Umbilical cord (tissue), 2 donors: ENCODE data around the gene FAM167B. TPM values are rescaled to one million over a fixed set of nuclear protein-coding genes. Genes with fewer than 3 reads are reported as not detected.
A peak's percentile ranks its signal among the peaks of the same experiment; 100 is the strongest.

Experiments
- DNase-seq: peaks from one replicate; pipeline ENCODE4 v3.0.0-alpha.2; 2015; ENCODE audit warnings: low spot score
- total RNA-seq: library from RNA; depleted of rRNA; stranded (reverse); fragments of >200 nt; gene quantifications from one replicate; pipeline ENCODE4 v1.2.3, GENCODE V29; 2014; ENCODE audit warnings: low replicate concordance; ENCODE audit not compliant: insufficient read depth

Gene FAM167B
- total RNA-seq, 1 donor from 2014 or later = not detected

DNA sequence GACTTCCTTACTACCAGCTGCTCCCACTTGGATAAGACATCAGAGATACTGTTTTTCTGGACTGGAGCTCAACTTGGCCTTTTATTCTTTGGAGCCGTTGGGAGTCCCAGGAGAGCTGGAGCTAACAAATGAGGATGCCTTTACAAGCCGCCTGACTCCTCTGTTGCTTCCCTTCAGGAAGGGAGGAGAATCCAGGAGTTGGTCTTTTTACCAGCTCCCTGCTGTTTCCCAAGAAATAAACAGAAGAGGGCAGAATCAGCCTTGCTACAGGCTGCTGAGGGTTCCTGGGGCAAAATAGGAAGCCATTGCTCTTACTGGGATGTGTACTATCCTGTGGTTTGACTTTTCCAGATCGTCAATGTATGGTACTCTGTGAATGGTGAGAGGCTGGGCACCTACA is 23.3 kb upstream of the FAM167B start:
- no peak for DNase-seq

DNA sequence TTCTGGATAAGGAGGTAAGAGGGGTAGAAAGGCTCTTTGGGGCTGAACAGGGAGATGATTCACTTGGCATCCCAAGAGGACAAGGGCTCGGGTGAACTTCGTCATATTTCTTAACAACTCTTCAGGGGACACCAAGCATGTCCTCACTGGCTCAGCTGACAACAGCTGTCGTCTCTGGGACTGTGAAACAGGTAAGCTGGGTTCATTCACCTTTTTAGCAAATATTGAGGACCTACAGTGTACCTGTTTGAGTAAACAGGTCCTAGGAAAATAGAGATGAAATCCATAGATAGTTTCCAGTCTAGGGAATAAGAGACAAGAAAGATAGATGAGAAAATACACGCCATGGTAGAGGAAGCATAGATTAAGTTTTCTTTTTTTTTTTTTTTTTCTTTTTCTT is 22.7 kb upstream of the FAM167B start:
- no peak for DNase-seq

DNA sequence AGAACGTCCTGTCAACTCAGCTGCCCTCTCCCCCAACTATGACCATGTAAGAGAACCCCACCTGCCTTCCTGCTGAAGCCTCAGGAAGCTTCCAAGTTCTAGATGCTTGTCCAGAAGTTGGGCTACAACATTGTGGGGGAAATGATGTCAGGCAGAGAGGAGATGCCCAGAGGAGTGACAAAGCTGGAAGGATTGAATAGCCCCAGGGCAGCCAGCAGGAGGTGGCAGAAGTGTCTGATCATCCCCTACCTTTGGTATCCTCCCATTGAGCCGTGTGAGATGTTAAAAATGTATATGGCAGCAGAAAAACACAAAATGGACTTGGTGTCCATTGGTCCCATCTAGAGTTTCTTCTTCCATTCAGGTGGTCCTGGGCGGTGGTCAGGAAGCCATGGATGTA is 18.3 kb upstream of the FAM167B start:
- no peak for DNase-seq

DNA sequence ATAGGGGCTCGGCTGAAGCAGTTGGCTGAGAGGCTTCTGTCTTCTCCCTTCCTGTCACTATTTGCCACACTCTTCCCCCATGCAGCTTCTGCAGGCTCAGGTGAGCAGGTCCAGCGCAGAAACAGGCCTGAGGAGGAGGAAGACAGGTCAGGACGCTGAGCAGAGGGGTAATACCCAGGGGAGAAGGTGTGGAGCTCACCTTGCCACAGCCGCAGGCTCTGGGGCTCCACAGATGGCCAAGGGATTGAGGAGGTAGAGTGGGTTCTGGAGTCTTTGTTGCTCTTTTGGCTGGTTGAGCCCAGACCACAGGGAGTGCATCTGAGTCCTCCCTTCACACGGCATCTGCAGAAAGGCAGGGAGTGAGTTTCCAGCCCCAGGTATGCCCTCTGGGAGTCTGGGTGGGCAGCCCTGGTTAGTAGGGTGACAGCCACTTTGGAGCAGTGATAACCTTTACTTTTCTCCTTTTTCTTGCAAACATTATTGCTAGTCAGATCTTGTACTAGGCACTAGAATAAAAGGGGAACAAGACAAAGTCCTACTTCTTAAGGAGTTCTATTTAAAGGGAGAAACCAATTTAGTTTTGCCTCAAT is 15.1 kb upstream of the FAM167B start:
- DNase-seq = no peak

- DNase-seq = no peak
These were observed 14.3 kb upstream of the FAM167B start for GRCh38 chr1:32232558-32233304.

- DNase-seq = no peak
These were observed 12.2 kb upstream of the FAM167B start for GRCh38 chr1:32234792-32235191.

- DNase-seq = no peak
These were observed 7.7 kb upstream of the FAM167B start for GRCh38 chr1:32239337-32239736.

DNA sequence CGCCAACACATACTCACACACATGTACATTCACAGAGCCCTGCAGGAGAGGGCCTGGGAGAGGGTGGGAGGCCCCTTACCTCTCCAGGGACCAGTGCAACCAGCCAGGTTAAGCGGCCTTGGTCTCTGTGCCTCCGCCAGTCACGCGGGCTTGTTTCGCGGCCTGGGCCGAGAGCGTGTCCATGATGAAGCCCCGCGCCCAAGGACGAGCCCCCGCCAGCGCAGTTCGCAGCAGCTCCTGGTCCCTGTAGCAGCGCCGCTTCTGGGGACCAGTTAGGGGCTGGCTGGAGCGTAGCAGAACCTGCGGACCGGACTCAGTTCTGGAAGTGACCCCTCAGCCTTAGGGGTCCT is 7.3 kb upstream of the FAM167B start:
- DNase-seq = no peak

DNA sequence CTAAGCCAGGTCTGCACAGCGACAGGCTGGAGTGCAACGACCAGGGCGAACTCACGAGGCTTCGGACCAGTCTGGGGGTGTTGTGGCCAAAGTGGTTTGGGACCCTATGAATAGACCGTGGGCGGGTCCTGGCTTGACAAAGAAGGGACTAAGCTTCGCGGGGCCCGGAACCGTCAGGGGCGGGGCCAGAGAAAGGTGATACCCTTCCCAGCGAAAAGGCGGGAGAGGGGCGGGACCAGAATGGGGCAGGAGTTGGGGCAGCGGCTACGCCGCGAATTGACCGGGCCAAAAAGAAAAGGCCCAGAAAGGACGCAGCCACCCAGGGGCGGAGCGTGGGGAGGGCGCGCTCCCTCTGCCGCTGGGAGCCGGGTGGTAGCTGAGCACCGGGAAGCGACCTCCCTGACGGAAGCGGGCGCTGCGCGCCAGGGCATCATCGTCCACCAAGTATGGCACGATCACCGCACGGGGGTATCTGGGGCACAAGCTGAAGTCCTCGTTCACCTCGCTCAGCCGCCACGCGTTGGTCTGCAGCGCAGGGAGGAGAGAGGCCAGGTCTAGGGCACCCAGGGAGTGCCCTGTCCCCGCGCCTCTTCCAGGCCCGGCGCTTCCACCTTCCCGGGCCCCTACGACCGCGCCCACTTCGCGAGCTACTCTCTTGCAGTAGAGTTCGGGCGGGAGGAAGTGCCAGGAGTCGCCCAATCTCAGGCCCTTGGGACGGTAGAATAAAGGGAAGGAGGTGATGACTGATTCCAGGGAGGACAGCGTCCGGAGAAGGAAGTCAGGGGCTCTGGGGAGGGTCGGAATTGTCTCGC is 6.7 kb upstream of the FAM167B start:
- peak; percentile 79 for DNase-seq

- peak; percentile 77 for DNase-seq
These were observed 5.8 kb upstream of the FAM167B start for GRCh38 chr1:32241001-32241763.

DNA sequence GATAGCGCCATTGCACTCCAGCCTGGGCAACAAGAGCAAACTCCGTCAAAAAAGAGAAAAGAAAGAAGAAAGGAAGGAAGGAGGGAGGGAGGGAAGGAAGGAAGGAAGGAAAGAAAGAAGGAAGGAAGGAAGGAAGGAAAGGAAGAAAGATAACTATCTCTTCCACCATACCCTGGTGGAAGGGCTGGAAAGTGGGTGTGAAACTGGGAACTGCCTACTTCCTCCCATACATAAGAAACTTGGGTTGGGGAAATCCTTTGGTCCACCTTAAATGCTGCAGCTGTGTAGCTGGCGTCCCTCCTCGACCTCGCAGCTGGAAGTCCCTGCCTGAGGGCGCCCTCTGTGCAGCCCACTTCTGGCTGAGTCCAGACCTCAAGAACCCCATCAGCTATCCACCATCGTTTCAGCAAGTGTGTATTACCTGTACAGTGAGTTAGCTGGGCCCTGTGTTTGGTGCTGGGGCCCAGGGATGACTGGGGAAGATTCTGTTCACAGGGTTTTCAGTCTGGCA is 4.6 kb upstream of the FAM167B start:
- DNase-seq = peak; percentile 69

DNA sequence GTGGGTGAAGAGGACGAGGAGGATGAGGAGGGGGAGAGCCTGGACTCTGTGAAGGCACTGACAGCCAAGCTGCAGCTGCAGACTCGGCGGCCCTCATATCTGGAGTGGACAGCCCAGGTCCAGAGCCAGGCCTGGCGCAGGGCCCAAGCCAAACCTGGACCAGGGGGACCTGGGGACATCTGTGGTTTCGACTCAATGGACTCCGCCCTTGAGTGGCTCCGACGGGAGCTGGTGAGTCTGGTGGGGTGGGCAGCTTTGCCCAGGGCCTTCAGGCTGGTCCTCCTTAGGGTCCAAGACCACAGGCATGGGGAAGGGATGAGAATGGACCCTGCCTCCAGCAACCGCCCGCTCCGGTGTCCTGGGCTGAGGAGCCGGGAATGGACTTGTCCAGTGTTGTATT is 430 bp downstream of the FAM167B start:
- no peak for DNase-seq

DNA sequence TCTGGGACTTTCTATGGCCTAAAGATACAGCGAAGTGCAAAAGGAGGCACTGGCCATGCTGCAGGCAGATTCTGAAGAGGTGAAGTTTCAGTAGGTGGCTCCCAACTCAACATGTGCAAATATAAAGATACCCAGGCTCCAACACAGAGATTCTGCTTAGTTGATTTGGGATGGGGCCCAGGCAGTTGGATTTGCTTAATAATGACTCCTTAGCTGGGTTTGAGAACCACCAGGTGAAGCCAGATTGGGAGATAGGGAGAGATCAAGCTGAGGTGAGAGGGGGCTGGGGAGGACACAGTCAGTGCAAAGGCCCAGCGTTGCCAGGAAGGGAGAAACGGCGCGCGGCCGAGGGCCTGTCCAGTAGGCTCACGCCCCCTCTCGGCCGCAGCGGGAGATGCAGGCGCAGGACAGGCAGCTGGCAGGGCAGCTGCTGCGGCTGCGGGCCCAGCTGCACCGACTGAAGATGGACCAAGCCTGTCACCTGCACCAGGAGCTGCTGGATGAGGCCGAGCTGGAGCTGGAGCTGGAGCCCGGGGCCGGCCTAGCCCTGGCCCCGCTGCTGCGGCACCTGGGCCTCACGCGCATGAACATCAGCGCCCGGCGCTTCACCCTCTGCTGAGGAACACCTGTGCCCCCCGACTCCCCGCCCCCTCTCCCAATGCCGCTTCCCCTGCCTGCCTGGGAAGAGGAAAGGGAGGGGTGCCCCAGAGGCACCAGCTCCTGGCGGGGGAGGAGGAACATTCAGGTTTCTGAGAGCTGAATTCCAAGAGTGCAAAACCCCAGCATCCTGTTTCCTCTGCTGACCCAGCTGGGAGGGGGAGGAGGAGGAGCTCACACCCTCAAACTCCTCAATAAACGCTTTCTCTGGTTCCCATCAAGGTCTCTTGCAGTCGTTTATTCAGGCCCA is 1.2 kb downstream of the FAM167B start:
- DNase-seq = peak; percentile 48

GRCh38 chr1:32249831-32250525 is 3.0 kb downstream of the FAM167B start:
- DNase-seq = peak; percentile 33

GRCh38 chr1:32250893-32251716 is 4.1 kb downstream of the FAM167B start, which contains the start of gene LCK:
Gene LCK, plus strand, starts transcription at chr1:32251265. Its CDS starts 23,065 bp downstream, at chr1:32274330.
- no peak for DNase-seq

DNA sequence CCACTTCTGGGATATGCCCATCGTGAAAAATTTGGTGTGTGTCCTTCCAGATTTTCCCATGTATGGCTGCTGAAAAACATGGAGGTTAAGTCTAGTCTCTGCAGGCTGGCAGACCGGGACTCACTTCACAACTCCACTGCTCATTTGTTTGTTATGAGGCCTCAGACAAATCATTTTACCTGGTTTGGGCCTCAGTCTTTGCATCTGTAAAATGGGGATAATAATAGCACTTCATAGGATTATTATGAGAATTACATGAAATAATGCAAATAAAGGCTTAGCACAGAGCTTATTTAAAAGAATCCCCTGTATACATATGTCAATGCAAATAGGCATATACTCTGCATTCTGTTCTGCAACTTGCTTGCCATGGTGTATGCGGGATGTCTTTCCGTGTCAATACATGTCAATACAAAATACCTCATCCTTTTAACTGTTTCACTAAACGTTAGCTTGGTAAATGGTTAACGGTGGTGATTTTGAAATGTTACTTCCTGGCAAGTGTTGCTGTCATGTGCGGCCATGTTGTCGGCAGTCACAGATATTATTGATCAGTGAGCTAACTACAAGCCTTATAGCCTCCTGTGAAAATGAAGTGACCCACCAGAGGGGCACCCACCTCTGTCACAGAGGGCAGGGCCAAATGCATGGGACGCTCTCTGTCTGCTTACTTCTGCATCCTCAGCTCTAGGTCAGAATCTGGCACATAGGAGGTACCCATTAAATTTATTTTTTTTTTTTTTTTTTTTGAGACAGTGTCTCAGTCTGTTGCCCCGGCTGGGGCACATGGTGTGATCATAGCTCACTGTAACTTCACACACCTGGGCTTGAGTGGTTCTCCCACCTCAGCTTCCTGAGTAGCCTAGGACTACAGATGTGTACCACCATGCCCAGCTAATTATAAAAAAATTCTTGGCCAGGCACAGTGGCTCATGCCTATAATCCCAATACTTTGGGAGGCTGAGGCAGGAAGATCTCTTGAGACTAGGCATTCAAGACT is 8.3 kb downstream of the FAM167B start:
- DNase-seq = no peak

DNA sequence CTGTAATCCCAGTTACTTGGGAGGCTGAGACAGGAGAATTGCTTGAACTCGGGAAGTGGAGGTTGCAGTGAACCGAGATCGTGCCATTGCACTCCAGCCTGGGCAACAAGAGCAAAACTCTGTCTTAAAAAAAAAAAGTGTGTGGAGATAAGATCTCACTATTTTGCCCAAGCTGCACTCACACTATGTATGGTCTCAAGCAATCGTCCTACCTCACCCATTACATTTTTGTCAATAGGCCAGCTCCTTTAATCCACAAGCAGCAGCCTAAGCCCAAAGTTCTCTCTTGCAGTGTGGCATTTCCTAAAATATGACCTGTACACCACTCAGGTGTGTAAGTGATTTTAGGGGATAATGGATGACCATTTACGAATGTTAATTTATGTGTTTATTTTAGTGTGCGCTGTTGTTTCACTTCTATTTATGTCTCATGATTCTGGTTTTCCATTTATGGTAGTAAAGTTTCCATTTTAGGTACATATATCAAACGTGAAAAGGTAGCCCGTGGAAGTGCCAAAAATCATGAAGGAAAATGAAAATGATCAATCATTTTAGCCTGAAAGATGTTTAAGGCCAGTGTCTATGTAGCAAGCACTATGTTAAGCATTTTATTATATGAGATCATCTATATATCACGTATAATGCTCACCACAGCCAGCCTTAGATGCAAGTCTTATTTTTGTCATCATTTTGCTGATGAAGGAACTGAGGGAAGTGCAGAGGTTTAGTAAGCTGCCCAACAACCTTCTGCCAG is 9.6 kb downstream of the FAM167B start:
- DNase-seq = no peak
